DMS53 treated with DMSO at 0.1 percent for 48 hours (cell line): ENCODE data around the gene TOR3A.
"Not testable (repeated sequence)": the region's sequence is repeated elsewhere in the genome, so short reads cannot be mapped to it uniquely, and the experiment has no call there.

Experiments used
- DNase-seq: peaks from one replicate; lab custom pipeline; 2025; ENCODE audit not compliant: unreplicated experiment; lab: John Stamatoyannopoulos, UW

TOR3A gene

DNA sequence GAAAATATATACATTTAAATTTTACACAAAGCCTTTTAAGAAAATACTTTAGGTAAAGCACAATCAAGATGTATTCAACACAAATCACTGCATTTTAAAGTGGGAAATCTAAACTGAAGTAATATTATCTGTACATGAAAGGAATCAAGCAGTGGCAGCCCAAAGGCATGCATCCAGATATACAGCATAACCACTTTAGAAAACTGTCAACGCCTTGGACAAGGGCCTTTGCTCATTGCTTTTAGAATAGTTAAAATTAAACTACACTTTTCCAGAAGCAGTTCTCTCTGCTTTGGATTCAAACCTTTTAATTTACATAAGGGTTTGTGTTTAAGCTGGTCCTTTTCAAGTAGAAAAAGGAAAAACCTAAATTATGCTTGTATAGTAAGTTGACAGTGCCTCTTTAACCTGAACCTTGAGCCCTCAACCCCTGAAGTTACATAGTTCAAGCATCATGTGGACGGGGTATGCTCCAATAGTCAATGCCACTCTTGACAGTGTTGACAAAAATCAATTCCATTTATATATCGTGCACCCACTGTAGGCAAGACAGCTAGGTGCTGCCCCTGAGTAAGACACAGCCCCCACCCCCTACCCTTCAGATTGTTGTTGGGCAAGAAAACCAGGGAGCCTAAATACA lies 22.9 kb downstream of the TOR3A start:
- no peak for DNase-seq

DNA sequence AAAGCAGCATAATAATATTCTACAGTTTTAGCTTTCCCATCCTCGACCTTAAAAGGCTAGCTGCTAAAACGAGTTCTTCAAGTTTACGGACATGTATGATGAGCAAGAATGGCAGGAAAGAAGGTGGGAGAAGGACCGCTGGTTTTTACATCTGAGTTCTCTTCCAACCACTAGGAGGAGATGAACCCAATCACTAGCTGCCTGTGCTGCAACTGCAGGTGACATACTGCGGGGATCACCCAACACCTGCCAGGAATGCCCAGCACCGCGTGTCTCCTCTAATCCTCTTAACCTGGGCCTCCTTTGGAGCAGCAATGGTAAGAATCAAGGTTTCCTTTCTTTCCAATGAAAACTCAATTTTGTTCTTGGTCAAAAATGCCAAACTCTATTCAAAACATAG lies 23.5 kb downstream of the TOR3A start:
- DNase-seq = no peak

DNA sequence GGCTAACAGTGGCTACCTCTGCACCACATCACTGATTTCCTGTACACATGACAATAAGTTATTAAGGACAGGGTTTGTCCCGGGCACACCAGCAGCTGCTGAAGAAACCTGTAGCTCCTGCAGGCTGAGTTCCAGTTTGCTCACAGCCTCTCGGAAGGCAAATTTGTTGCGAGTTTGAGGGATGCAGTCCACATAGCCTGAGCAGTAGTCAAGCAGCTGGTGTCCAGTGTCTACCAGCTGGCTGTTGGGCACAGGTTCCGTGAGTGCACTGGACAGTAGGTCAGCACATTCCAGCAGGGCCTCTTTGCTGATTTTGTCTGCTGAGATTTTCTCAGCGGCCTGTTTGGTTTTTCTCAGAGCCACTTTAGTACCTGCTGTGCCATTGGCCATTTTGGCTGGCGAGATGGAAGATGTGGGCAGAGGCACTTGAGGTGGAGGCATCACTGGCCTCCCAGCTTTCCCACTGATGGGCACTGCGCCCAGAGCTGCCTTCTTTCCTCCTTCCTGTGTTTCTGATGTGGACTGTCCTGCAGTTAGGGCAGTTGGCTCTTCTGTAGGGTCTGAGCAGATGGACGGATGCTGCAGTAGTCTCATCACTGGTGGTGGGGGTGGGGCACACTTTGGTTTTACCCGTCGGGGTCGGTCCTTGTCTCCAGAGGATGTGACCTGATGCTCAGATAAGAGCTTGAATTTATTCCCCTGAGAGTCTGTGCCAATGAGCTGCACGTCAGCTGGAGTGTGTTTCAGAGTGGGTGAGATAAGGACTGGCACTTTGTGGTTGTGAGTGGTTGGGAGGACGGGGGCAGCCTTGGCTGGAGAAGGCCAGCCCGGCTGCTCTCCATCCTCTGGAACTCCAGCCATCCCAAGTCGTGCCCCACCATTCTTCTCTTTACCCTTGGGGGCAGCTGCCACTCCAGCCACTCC lies 26.1 kb downstream of the TOR3A start:
- no peak for DNase-seq

DNA sequence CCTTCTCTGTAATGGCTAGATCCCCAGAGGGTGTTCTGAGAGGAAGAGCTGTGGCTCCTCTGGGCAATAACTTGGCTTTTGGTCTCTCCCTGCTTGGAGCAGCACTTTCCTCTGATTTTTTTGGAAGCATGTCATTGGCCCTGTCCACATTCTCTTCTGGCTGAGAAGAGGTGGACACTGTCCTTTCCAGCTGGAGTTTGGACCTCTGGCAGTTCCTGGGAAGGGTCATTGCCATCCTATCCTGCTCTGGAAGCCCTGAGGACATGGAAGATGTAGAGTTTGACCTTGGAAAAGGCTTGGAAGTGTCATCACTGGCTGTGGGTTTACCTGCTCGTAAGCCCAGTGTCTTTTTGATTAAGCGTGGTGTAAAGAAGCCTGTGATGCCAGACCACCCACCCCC lies 26.8 kb downstream of the TOR3A start:
- DNase-seq = no peak

DNA sequence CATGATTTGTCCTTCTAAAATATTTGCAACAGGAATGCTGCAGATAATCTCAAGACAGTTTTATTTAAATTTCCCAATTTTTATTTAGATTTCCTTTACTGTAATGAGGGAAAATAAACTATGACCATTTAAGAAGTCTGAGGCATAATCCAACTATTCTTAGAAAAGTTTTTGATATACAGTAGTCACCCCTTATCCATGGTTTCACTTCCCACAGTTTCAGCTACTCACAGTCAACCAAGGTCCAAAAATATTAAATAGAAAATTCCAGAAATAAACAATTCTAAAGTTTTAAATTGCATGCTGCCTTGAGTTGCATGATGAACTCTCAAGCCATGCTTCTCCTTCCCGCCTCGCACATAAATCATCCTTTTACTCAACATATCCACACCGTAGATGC lies 33.3 kb downstream of the TOR3A start:
- no peak for DNase-seq

DNA sequence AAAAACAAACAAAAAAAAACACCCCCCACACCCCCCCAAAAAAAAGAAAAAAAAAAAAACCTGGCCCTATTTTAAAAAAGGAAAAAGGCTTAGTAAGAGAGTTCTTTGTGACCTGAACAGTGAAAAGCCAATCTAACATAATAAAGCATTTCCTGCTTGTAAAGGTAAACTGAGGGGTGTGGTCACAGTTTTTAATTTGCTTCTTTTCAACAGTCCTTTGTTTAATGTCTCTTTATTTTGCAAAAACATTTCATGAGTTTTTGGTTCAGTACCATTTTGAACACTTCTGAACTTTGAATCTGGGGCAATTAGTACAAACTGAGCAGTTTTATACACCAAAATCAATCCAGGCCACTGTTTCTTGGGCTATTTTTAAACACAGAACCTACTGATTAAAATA lies 37.6 kb downstream of the TOR3A start:
- no peak for DNase-seq

DNA sequence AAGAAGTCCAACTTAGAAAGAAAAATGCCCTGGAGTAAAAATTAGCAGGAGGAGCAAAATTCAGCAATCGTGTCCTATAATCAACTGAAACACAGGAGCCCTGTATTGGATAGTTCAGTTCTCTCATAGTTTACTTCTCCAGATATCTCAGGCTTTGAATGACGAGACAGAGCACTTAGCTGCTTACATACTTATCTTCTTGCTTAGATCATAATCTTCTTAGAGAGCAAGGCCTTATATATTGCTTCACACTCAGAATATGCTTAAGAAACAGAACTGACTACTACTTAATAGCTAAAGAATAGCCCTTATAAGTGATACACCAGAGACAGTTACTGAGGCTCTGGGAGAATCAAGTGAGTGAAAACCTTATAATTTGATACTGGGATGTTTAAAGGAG lies 38.9 kb downstream of the TOR3A start:
- DNase-seq = no peak

DNA sequence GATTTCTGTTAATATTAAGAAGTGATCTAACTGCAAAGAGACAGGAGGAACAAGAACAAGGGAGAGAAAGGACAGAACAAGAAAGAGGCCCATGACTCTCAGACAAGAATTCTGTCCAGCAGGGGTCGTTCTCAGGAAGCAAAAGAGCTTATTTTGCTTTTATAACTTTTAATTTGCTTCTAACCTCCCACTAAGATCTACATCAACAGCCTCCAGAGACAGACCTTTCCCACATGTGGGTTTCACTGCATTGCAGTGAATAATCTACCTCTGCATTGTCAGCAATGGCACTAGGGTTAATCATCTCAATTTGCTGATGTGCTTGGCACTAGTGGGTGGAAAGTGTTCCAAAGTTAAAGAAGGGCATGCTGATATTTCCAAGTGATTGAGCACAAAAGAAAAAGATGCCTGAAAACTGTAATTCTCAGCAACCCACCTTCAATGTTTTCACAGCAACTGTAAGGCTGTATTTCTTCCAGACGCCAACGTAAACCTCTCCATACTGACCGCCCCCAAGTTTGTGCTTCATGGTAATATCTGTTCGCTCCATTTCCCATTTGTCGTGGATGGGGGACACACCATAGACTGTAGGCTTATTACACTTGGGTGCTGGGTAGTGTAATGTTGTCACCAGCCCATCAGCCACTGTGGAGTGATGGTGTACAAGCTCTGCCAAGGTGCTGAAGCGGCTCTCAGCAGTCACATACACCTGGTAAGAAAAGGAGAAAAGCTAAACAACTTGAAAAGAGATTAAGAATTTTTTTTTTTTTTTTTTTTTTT lies 39.5 kb downstream of the TOR3A start:
- no peak for DNase-seq

DNA sequence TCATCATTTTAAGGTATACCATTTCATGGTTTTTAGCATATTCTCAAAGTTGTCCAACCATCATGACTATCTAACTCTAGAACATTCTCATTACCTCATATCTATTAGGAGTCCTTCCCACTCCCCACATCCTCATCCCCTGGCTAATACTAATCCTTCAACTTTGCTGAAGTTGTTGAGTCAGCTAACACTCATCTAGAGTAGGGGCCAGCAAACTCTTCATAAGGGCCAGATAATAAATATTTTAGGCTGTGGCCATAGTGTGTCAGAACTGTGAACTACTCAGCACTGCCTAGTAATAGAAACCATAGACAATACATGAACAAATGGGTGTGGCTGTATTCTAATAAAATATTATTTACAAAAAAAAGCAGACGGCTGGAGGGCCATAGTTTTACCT lies 43.0 kb downstream of the TOR3A start:
- DNase-seq = no peak

DNA sequence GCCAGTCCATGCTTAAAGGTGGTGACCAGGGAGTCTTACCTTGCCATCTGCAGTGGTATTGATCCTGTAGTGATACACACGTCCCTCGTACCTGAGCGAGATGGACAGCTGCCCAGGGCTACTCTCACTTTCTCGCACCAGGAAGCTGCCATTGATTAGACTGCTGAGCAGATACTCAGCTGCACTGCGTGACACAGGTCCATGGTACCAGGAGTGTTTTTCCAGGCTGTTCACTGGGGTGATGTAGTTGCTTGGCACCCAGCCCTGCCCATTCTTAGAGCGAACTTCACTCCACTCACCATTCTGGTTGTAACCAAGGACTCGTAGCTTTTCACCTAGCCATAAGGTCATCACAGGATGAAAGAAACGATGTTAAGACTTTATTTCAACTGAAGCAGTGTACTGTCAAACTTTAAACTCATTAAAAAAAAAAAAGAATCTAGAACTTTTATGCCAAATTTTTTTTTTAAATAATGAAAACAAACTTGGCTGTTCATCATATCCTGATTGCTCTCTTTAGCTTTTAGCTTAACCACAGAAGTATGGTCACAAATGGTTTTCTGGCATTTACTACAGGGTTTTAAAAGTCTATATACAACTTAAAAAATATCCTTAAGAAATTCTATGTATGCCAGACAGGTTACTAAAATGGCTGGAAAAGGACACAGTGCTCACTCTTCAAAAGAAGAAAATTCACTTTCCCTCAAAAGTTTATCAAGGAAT lies 44.6 kb downstream of the TOR3A start:
- no peak for DNase-seq

DNA sequence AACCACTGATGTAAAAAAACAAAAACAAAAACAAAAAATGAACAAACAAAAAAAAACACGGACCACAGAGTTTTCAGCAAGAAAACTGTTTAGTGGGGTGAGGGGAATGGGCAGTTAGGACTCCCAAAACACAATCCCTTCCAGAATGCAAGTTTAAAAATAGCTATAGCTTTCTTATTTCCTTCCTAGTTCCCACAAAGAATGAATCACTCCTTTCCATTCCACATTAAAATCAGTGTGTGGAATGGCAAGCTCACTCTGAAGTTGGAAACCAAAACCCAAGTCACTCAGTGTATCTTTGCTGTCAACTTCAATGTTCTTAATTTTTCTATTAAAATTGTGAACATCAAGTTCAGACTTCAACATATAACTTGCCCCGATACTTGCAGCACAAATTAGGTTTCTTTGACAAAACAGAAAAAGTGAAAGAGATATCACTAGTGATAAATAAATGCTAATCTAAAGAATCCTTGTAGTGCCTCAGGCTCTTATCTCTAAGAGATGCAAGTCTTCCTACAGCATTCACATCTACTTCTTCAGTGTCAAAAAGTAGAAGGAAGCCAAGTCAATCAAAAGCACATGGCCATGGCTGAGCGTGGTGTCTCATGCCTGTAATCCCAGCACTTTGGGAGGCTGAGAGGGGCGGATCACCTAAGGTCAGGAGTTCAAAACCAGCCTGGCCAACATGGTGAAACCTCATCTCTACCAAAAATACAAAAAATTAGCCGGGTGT lies 45.5 kb downstream of the TOR3A start:
- no peak for DNase-seq

DNA sequence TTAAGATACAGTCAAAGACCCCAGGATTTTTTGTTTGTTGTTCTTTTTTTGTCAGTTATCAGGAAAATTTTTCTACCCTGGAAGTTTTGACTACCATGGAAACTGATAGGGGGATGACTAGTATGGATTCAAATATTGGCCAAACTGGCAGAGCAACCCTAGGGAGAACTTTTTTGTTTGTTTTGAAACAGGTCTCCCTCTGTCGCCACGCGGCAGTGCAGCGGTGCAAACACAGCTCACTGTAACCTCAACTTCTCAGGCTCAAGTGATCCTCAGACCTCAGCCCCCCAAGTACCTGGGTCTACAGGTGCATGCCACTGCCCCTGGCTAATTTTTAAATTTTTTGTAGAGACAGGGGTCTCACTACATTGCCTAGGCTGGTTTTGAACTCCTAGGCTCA lies 46.6 kb downstream of the TOR3A start:
- no peak for DNase-seq

DNA sequence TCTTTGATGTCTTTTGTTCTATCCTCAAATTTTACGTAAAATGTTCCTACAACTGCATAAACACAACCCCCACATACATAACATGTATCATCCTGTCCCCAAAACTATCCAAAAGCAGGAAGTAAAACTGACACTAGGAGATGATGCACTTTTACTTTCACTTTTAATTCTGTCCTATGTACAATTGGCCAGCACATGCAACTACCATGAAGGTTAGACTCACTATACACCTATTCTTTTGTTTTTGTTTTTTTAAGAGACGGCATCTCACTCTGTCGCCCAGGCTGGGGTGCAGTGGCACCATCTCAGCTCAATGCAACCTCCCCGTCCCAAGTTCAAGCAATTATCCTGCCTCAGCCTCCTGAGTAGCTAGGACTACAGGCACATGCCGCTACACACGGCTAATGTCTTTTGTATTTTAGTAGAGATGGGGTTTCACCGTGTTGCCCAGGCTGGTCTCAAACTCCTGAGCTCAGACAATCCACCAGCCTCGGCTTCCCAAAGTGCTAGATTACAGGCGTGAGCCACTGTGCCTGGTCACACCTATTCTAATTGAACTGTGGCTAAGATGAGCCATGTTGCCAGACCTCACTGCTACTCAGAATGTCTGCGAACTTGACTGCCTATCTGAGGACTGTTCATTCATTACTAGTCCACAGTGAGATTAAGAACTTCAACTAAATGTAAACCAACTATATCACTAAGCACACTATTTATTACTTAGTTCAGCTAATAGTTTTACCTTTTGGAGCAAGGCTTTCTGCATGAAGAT lies 48.0 kb downstream of the TOR3A start:
- peak; percentile 40 for DNase-seq

DNA sequence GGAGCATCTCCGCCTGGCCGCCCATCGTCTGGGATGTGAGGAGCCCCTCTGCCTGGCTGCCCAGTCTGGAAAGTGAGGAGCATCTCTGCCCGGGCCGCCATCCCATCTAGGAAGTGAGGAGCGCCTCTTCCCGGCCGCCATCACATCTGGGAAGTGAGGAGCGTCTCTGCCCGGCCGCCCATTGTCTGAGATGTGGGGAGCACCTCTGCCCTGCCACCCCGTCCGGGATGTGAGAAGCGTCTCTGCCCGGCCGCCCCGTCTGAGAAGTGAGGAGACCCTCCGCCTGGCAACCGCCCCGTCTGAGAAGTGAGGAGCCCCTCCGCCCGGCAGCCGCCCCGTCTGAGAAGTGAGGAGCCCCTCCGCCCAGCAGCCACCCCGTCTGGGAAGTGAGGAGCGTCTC lies 53.3 kb downstream of the TOR3A start:
- not testable (repeated sequence) for DNase-seq

DNA sequence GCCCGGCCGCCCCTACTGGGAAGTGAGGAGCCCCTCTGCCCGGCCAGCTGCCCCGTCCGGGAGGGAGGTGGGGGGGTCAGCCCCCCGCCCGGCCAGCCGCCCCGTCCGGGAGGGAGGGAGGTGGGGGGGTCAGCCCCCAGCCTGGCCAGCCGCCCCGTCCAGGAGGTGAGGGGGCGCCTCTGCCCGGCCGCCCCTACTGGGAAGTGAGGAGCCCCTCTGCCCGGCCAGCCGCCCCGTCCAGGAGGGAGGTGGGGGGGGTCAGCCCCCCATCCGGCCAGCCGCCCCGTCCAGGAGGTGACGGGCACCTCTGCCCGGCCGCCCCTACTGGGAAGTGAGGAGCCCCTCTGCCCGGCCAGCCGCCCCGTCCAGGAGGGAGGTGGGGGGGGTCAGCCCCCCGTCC lies 53.8 kb downstream of the TOR3A start:
- DNase-seq = not testable (repeated sequence)

DNA sequence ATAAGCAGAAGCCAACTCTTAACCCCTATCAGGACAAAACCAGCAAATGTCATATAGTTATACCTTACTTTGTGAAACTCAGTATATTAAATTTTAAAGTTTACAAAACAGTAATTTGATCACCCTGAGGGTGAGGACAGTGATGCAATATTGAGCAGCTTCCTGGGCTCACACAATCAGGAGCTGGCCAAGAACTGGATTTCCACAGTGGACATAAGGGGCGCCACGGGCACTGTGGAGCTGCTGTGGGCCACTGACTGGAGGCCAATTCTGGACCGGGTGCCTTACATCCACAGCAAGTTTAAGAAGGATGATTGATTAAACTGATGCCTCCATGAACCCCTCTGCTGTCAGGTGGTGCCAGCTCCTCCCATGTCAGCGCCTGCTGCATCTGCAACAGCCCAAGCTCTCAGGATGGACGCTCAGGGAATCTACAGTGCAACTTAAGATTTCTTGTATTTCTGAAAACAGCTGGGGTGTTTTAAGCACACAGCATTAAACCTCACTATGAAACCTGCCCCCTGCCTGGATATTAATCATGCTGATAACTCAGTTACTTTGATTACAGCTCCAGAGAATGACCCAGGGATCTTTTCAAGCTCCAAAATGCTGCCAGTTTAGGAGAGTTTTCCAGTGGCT lies 55.9 kb downstream of the TOR3A start:
- no peak for DNase-seq

DNA sequence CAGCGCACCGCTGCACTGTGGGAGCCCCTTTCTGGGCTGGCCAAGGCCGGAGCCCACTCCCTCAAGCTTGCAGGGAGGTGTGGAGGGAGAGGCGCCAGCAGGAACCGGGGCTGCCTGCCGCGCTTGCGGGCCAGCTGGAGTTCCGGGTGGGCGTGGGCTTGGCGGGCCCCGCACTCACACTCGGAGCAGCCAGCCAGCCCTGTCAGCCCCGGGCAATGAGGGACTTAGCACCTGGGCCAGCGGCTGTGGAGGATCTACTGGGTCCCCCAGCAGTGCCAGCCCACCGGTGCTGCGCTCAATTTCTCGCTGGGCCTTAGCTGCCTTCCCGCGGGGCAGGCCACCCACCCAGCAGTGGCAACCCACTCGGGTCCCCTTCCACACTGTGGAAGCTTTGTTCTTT lies 56.9 kb downstream of the TOR3A start:
- DNase-seq = not testable (repeated sequence)

DNA sequence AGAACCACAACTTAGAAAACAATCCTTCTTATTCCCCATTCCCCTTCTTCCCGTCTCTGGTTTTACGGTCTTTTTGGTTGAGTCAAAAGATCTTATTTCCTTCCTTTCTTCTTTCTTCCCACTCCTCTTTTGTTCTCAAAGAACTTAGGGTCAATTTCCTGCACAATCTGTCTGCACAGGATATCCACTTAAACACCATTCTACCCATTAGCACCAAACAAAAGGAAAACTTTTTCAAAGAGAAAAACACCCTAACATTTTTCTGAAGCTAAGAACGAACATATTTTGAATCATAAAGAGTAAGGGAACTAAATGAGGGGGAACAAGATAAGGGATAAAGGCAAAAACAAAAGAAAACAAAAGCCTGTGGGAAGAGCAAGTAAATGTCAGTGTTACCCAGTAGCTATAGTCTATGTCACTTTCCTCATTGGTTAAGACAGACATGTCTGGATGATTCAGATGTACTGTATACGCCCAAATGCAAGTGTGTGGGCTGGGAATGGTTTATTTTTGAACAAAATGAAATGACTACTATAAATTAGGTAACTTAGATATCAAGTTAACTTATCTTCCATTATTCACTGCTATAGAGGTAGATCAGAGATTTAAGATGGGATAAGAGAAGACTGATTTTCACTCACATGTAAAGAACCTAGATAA lies 59.9 kb downstream of the TOR3A start:
- no peak for DNase-seq

DNA sequence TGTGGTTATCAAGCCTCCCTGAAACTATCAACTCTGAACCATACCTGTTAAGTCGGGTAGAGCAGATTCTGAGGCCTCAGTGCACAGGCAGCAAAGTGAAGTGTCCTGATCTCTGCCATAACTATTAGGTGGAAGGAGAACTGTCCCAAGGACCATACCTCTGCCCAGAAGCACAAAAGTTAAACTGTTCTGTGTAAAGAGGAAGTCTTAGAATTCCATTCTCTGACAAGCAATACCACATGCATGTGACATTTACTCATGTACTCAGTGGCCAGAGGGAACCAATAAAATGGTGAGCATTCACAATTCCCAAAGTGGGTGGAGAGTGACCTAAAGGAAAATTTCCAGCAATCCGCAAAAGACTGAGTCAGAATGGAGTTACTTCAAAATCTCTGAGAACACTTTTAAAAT lies 61.0 kb downstream of the TOR3A start:
- DNase-seq = no peak
